Adrenal gland (tissue), 12 donors: Measurements from ENCODE around the gene PLEKHM2. TPM values are rescaled to one million over a fixed set of nuclear protein-coding genes. Genes with fewer than 3 reads are reported as not detected.

Source experiments
- DNase-seq, 7 donors: peaks; one replicate each; pipeline ENCODE4 v3.0.0-alpha.2; 2019 to 2020
- H3K27ac ChIP-seq, 5 donors: fragments of 200-600 bp; sonication (generic) in 4 of 5; 1 replicate in 3 of 5; 2 replicates in 2 of 5; pipeline versions ENCODE4 v1.5.1 to v1.8.0; 2016 to 2020; ENCODE audit warnings: mild to moderate bottlenecking in 1 of 5
- H3K27me3 ChIP-seq: fragments of 200-600 bp; 2 replicates; pipeline ENCODE4 v1.8.0; 2021
- H3K36me3 ChIP-seq, 2 donors: fragments of 200-600 bp; replicated peaks in 1 of 2; 1 replicate in 1 of 2; 2 replicates in 1 of 2; pipeline versions ENCODE4 v1.5.1 to v1.8.0; 2018 to 2022
- H3K4me1 ChIP-seq, 2 donors: fragments of 200-600 bp; replicated peaks in 1 of 2; 1 replicate in 1 of 2; 2 replicates in 1 of 2; pipeline versions ENCODE4 v1.5.1 to v1.8.0; 2018 to 2021
- H3K4me3 ChIP-seq, 4 donors: fragments of 200-600 bp; sonication (generic) in 3 of 4; one replicate each; pipeline ENCODE4 v1.5.1; 2016 to 2018
- H3K9me3 ChIP-seq, 3 donors: fragments of 200-600 bp; sonication (generic) in 1 of 3; replicated peaks in 1 of 3; 1 replicate in 2 of 3; 2 replicates in 1 of 3; pipeline versions ENCODE4 v1.5.1 to v1.8.0; 2016 to 2021
- POLR2A ChIP-seq, 2 donors: fragments of 450-650 bp; IDR thresholded peaks; one replicate each; pipeline ENCODE4 v1.6.1; 2017; ENCODE audit warnings: antibody characterized with exemption in 2 of 2, mild to moderate bottlenecking in 2 of 2, moderate library complexity in 1 of 2
- WGBS, 4 donors: extraction: QIAGEN DNeasy Blood & Tissue Kit in 2 of 4; methylation state at CpG; one replicate each; pipeline versions ENCODE4 v1.1.5 to v1.1.7; 2013 to 2017; 5-methylcytosine and 5-hydroxymethylcytosine counted together
- intact Hi-C, 2 donors: fragments of 100-400 bp; cut with DNase I; formaldehyde crosslinking; loops; one replicate each; pipeline versions ENCODE4 v1.14.1 to v1.15.0; 2022 to 2023
- polyA plus RNA-seq, 3 donors: library from polyadenylated mRNA; stranded (reverse); fragments of 200-250 nt in 2 of 3; fragments of 350-450 nt in 1 of 3; fragmentation: Illumina TruSeq in 1 of 3; extraction: RNeasy Lipid Tissue Mini Kit (QIAGEN cat#74804) in 1 of 3; gene quantifications; one replicate each; pipeline ENCODE4 v1.2.3, GENCODE V29; 2013 to 2014
- total RNA-seq, 9 donors: library from RNA; depleted of rRNA in 4 of 9; stranded (reverse); fragments of >200 nt in 4 of 9; fragments of 120-200 nt in 1 of 9; fragmentation: NEBNext Ultra II Directional in 1 of 9; extraction: Animal tissue kit (Norgen Biotek cat#: 25700) in 1 of 9; gene quantifications; one replicate each; pipeline versions ENCODE4 v1.1.0 to v1.2.4, GENCODE V29; 2013 to 2023
- TF ChIP-seq, protein P1 (sequence below), 6 experiments: fragments of 450-650 bp in 4 of 6; fragments of 200-600 bp in 2 of 6; sonication (generic) in 1 of 6; IDR thresholded peaks; 1 replicate in 5 of 6; 2 replicates in 1 of 6; pipeline versions ENCODE4 v1.5.1 to v1.8.0; 2016 to 2021; ENCODE audit warnings: antibody characterized with exemption in 6 of 6, mild to moderate bottlenecking in 2 of 6, moderate library complexity in 1 of 6
- donor health status: healthy with polysubstance abuse.
- donor health status: Bipolar disorder and iron deficiency.
- donor health status: DM: yes; HTN: yes; CAD: no.
- donor health status: DM: no; HTN: no; CAD: no.
- donor health status: DM: no; HTN: no; CAD: no.
- donor health status: DM: yes; HTN: yes; CAD: no.

PLEKHM2 gene
- total and polyA plus RNA-seq, 12 donors, result 25.8 to 103 (median 70.1) TPM

DNA sequence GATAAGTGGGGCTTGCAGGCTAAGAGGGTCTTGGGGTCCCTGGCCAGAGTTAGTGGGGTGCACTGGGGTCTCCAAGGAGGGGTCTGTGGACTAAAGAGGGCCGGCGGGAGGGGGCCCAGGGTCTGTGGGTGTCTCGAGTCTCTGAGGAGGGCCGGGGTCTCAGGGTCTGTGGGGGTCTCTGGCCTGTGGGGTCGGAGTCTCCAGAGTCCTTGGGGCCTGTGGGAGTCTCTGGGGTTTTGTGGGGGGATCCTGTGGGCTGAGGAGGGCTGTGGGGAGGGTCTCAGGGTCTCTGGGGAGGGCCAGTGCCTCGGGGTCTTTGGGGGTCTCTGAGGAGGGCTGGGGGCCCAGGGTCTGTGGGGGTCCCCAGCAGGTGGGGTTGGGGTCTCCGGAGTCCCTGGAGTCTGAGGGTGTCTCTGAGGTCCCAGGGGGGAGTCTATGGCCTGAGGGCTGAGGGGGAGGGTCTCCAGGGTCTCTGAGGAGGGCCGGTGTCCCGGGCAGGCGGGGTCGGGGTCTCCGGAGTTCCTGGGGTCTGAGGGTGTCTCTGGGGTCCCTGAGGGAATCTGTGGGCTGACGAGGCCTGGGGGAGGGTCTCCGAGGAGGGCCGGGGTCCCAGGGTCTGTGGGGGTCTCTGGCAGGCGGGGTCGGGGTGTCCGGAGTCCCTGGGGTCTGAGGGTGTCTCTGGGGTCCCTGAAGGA is 628 bp upstream of the PLEKHM2 start:
- Histone ChIP-seq H3K9me3 (no peaks in the 10 kb centered on the region), H3K4me3 (peak overlapping the region in 3 of 4 donors; percentile 62 to 82 (median 69)), H3K27me3 (no peaks in the 10 kb centered on the region), H3K4me1 (peaks cover 9 to 18% of the 10 kb centered on the region in 2 donors), H3K27ac (peak overlapping the region in 4 of 5 donors; percentile 82 to 98 (median 92)), H3K36me3 (no peaks in the 10 kb centered on the region)
- intact Hi-C loops, result loop anchor here in 1 of 2 donors (5.0 kb wide), 1 partner anchor 54 kb away; the partner anchor contains the start of gene SLC25A34
- TF ChIP-seq, protein P1, sequence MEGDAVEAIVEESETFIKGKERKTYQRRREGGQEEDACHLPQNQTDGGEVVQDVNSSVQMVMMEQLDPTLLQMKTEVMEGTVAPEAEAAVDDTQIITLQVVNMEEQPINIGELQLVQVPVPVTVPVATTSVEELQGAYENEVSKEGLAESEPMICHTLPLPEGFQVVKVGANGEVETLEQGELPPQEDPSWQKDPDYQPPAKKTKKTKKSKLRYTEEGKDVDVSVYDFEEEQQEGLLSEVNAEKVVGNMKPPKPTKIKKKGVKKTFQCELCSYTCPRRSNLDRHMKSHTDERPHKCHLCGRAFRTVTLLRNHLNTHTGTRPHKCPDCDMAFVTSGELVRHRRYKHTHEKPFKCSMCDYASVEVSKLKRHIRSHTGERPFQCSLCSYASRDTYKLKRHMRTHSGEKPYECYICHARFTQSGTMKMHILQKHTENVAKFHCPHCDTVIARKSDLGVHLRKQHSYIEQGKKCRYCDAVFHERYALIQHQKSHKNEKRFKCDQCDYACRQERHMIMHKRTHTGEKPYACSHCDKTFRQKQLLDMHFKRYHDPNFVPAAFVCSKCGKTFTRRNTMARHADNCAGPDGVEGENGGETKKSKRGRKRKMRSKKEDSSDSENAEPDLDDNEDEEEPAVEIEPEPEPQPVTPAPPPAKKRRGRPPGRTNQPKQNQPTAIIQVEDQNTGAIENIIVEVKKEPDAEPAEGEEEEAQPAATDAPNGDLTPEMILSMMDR (IDR thresholded peaks at IDR 0.05), result no peak
- TF ChIP-seq POLR2A (IDR thresholded peaks at IDR 0.05), result no peak
- DNase-seq, result peak in 2 of 7 donors; percentile 20 to 30
- WGBS, 4 donors, result 35 to 58% (median 43%) methylated on average over 9 to 18 of the region's 18 CpGs

DNA sequence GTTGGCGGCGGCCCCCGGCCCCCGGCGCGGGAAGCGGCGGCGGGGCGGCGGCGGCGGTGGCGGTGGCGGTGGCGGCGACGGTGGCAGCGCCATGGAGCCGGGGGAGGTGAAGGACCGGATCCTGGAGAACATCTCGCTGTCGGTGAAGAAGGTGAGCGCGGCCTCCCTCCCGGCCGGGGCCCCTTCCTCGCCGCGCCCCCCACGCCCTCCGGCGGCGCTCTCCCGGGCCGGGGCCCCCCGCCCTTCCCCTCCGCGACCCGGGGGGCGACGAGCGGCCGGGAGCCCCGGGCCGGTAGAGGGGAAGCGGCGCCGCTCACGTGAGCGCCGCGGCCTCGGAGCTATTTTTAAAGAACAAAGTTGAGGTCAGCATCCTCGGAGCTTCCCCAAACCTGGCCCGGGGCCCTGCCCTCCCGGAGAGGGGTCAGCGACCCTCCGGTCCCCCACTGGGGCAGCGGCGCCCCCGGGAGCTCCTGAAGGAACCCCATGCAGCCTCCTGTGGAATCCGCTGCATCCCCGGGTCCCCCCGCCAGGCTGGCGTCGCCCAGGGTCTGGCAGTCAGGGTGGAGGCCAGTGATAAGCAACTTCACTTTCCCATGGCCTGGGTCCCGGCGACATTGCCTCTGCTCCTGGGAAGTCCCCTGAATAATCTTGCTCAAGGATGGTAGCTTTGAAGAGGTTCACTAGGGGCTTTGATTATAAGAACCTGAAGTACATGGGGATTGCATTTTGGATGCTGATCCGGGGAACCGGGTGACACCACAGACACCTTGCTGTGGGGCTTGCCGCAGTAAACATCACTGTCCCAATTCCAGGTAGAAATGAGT is 560 bp downstream of the PLEKHM2 start:
- WGBS, 4 donors, result 0 to 3% (median 1%) methylated on average over 9 to 67 of the region's 72 CpGs
- no peak for TF ChIP-seq POLR2A (IDR thresholded peaks at IDR 0.05)
- TF ChIP-seq, protein P1 (IDR thresholded peaks at IDR 0.05), result peak in 3 of 6 experiments; percentile 17 to 42 (median 37)
- Histone ChIP-seq H3K36me3 (no peaks in the 10 kb centered on the region), H3K4me3 (peak overlapping the region; percentile 37 to 69 (median 53)), H3K27me3 (no peaks in the 10 kb centered on the region), H3K4me1 (peaks cover 9 to 18% of the 10 kb centered on the region in 2 donors), H3K27ac (peak overlapping the region; percentile 47 to 96 (median 92)), H3K9me3 (no peaks in the 10 kb centered on the region)
- intact Hi-C loops, result loop anchor here in 1 of 2 donors (5.0 kb wide), 1 partner anchor 53 kb away; the partner anchor contains the start of gene SLC25A34
- DNase-seq, result peak in 6 of 7 donors; percentile 44 to 57 (median 52)

DNA sequence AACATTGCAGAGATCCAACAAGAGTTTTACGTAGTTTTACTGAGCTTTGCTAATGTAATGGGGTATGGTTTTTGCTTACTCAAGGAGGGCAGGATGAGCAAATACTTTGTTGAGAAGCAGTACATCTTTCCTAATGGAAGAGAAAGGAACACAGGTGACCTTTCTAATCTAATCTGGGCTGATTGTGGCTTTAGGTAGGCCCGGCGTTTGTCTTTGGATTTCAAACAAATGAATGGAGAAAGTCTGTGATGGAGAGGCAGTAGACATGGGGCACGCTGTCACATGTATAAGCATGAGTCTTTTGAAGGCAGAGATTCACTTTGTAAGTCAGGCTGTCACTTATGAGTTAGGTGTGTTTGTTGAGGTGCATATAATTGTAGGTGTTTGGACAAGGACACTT is 1.7 kb downstream of the PLEKHM2 start:
- no peak for DNase-seq
- Histone ChIP-seq H3K27ac (peak overlapping the region in 4 of 5 donors; percentile 2 to 92 (median 74)), H3K4me1 (peaks cover 9 to 21% of the 10 kb centered on the region in 2 donors), H3K27me3 (no peaks in the 10 kb centered on the region), H3K4me3 (peak overlapping the region in 1 of 4 donors; percentile 69), H3K36me3 (no peaks in the 10 kb centered on the region), H3K9me3 (no peaks in the 10 kb centered on the region)
- no peak for TF ChIP-seq POLR2A (IDR thresholded peaks at IDR 0.05)
- 44 to 48% (median 47%) methylated on average over 4 of the region's 4 CpGs for WGBS, 4 donors
- intact Hi-C loops, result no loop called here

DNA sequence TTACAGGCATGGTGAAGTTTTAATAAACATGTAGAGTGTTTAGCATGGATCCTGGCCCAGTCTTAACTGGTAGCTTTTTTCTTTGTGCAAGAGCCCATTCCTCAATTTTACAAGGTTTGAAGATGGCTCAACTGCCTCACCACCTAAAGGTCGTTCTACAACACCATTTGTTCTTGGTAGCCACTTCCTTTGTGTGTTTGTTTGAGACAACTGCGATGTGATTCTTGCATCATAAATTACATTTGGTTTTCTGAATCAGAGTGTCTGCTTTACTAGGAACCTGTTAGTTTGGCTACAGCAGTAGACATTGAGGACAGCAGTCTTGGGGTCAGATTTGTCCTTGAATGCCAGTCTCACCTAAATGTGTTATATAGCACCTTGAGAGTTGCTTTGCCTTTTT is 3.3 kb downstream of the PLEKHM2 start:
- H3K27me3 ChIP-seq, result no peaks in the 10 kb centered on the region
- no peaks in the 10 kb centered on the region for H3K36me3 ChIP-seq
- 51 to 75% (median 65%) methylated on average over 2 of the region's 2 CpGs for WGBS, 4 donors
- intact Hi-C loops, result no loop called here
- H3K9me3 ChIP-seq, result no peaks in the 10 kb centered on the region
- H3K4me1 ChIP-seq, result peaks cover 10 to 37% of the 10 kb centered on the region in 2 donors
- TF ChIP-seq POLR2A (IDR thresholded peaks at IDR 0.05), result no peak
- TF ChIP-seq, protein P1 (IDR thresholded peaks at IDR 0.05), result no peak
- H3K27ac ChIP-seq, result no peak overlapping the region
- no peak overlapping the region for H3K4me3 ChIP-seq
- DNase-seq, result no peak
